Measurements from ENCODE around the gene BMP6.

Gene BMP6

GRCh38 chr6:7685276-7685675, 40.6 kb upstream of the BMP6 start:
- Histone ChIP-seq H3K36me3 (replicated peaks; ENCODE audit: insufficient read depth, low read length) (no peaks in the 10 kb centered on the region), H3K27me3 (replicated peaks; ENCODE audit: insufficient read depth, low read length) (no peaks in the 10 kb centered on the region), H3K9me3 (replicated peaks; ENCODE audit: insufficient read depth, low read length) (no peaks in the 10 kb centered on the region), H2AFZ (ENCODE audit: low read length) (no peak overlapping the region), H3F3A (ENCODE audit: insufficient read depth, low read length) (no peaks in the 10 kb centered on the region), H3K27ac (ENCODE audit: low read length) (no peak overlapping the region), H3K9me2 (replicated peaks; ENCODE audit: insufficient read depth, low read length) (no peaks in the 10 kb centered on the region), H3K9ac (ENCODE audit: low read length) (no peak overlapping the region), H4K20me1 (ENCODE audit: insufficient read depth, low read length) (no peaks in the 10 kb centered on the region), H3K4me3 (ENCODE audit: low read length) (no peak overlapping the region), H3K79me2 (ENCODE audit: low read length) (no peaks in the 10 kb centered on the region), H3K4me1 (ENCODE audit: low read length) (0 out of 2 replicates have a peak, but pooled peaks cover 4% of the 10 kb centered on the region), H3K4me2 (ENCODE audit: low read depth, low read length) (no peak overlapping the region)
- TF ChIP-seq EZH2phosphoT487 (IDR thresholded peaks at IDR 0.05; ENCODE audit: low read length) = no peak
- no peak for TF ChIP-seq EZH2 (optimal IDR thresholded peaks at IDR 0.05; ENCODE audit: low read depth, low read length)
- TF ChIP-seq, protein P1, sequence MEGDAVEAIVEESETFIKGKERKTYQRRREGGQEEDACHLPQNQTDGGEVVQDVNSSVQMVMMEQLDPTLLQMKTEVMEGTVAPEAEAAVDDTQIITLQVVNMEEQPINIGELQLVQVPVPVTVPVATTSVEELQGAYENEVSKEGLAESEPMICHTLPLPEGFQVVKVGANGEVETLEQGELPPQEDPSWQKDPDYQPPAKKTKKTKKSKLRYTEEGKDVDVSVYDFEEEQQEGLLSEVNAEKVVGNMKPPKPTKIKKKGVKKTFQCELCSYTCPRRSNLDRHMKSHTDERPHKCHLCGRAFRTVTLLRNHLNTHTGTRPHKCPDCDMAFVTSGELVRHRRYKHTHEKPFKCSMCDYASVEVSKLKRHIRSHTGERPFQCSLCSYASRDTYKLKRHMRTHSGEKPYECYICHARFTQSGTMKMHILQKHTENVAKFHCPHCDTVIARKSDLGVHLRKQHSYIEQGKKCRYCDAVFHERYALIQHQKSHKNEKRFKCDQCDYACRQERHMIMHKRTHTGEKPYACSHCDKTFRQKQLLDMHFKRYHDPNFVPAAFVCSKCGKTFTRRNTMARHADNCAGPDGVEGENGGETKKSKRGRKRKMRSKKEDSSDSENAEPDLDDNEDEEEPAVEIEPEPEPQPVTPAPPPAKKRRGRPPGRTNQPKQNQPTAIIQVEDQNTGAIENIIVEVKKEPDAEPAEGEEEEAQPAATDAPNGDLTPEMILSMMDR (IDR thresholded peaks at IDR 0.05; ENCODE audit: low read length) = no peak
- no peak for DNase-seq

GRCh38 chr6:7687145-7688111, 38.5 kb upstream of the BMP6 start:
- Histone ChIP-seq H3K27me3 (replicated peaks; ENCODE audit: insufficient read depth, low read length) (no peaks in the 10 kb centered on the region), H2AFZ (ENCODE audit: low read length) (no peak overlapping the region), H3K4me1 (ENCODE audit: low read length) (0 out of 2 replicates have a peak, but pooled peaks cover 4% of the 10 kb centered on the region), H3K27ac (ENCODE audit: low read length) (no peak overlapping the region), H3K9me3 (replicated peaks; ENCODE audit: insufficient read depth, low read length) (no peaks in the 10 kb centered on the region), H4K20me1 (ENCODE audit: insufficient read depth, low read length) (no peaks in the 10 kb centered on the region), H3K9me2 (replicated peaks; ENCODE audit: insufficient read depth, low read length) (no peaks in the 10 kb centered on the region), H3K9ac (ENCODE audit: low read length) (no peak overlapping the region), H3K79me2 (ENCODE audit: low read length) (no peaks in the 10 kb centered on the region), H3K4me2 (ENCODE audit: low read depth, low read length) (no peak overlapping the region), H3F3A (ENCODE audit: insufficient read depth, low read length) (no peaks in the 10 kb centered on the region), H3K36me3 (replicated peaks; ENCODE audit: insufficient read depth, low read length) (no peaks in the 10 kb centered on the region), H3K4me3 (ENCODE audit: low read length) (no peak overlapping the region)
- no peak for DNase-seq
- no peak for TF ChIP-seq EZH2 (optimal IDR thresholded peaks at IDR 0.05; ENCODE audit: low read depth, low read length)
- TF ChIP-seq, protein P1 (IDR thresholded peaks at IDR 0.05; ENCODE audit: low read length) = no peak
- TF ChIP-seq EZH2phosphoT487 (IDR thresholded peaks at IDR 0.05; ENCODE audit: low read length) = no peak

GRCh38 chr6:7691021-7691420, 34.9 kb upstream of the BMP6 start:
- 0 out of 2 replicates have a peak, but pooled peaks cover 4% of the 10 kb centered on the region for H3K4me1 ChIP-seq (ENCODE audit: low read length)
- no peaks in the 10 kb centered on the region for H3K79me2 ChIP-seq (ENCODE audit: low read length)
- H3K27ac ChIP-seq (ENCODE audit: low read length) = no peak overlapping the region
- H2AFZ ChIP-seq (ENCODE audit: low read length) = no peak overlapping the region
- TF ChIP-seq EZH2phosphoT487 (IDR thresholded peaks at IDR 0.05; ENCODE audit: low read length) (no peak), EZH2 (optimal IDR thresholded peaks at IDR 0.05; ENCODE audit: low read depth, low read length) (no peak)
- TF ChIP-seq, protein P1 (IDR thresholded peaks at IDR 0.05; ENCODE audit: low read length) = no peak
- H3K27me3 ChIP-seq (replicated peaks; ENCODE audit: insufficient read depth, low read length) = no peaks in the 10 kb centered on the region
- no peaks in the 10 kb centered on the region for H3K9me2 ChIP-seq (replicated peaks; ENCODE audit: insufficient read depth, low read length)
- H3K4me2 ChIP-seq (ENCODE audit: low read depth, low read length) = no peak overlapping the region
- no peak overlapping the region for H3K4me3 ChIP-seq (ENCODE audit: low read length)
- no peaks in the 10 kb centered on the region for H3K9me3 ChIP-seq (replicated peaks; ENCODE audit: insufficient read depth, low read length)
- no peak for DNase-seq
- no peak overlapping the region for H3K9ac ChIP-seq (ENCODE audit: low read length)
- no peaks in the 10 kb centered on the region for H4K20me1 ChIP-seq (ENCODE audit: insufficient read depth, low read length)
- H3F3A ChIP-seq (ENCODE audit: insufficient read depth, low read length) = no peaks in the 10 kb centered on the region
- no peaks in the 10 kb centered on the region for H3K36me3 ChIP-seq (replicated peaks; ENCODE audit: insufficient read depth, low read length)

All from MM.1S (cell line).